Measurements from ENCODE around the gene GTPBP3.

DNA sequence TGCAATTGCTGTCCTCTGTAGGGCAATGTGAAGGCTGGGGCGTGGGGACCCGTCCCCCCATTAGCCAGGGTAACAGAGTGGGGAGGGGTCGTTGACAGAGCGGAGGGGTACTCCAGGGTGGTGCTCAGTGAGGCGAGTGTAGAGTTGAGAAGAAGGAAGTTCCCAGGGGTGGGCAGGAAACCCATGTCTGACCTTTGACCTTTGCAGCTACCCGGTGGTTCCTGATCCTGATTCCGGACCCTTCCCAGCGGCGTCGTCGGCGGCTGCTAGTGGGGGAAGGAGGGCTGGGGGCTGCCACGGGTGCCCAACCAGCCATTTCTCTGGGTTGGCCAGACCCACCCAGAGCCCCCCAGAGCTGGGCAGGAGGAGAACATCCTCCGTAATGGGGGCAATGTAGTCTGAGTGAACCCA, 41.9 kb downstream of the GTPBP3 start:
- TF ChIP-seq, protein P1, sequence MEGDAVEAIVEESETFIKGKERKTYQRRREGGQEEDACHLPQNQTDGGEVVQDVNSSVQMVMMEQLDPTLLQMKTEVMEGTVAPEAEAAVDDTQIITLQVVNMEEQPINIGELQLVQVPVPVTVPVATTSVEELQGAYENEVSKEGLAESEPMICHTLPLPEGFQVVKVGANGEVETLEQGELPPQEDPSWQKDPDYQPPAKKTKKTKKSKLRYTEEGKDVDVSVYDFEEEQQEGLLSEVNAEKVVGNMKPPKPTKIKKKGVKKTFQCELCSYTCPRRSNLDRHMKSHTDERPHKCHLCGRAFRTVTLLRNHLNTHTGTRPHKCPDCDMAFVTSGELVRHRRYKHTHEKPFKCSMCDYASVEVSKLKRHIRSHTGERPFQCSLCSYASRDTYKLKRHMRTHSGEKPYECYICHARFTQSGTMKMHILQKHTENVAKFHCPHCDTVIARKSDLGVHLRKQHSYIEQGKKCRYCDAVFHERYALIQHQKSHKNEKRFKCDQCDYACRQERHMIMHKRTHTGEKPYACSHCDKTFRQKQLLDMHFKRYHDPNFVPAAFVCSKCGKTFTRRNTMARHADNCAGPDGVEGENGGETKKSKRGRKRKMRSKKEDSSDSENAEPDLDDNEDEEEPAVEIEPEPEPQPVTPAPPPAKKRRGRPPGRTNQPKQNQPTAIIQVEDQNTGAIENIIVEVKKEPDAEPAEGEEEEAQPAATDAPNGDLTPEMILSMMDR (IDR thresholded peaks at IDR 0.05 in 4 of 5, conservative IDR thresholded peaks at IDR 0.05 in 1 of 5): no peak
- TF ChIP-seq POLR2A (IDR thresholded peaks at IDR 0.05): no peak
